Measurements from ENCODE around the gene BACE2. TPM values are rescaled to one million over a fixed set of nuclear protein-coding genes. Genes with fewer than 3 reads are reported as not detected.

The BACE2 gene
- total and polyA plus RNA-seq, 2 of the 4 experiments (the other 2 are of a cell fraction), result 17.0 to 35.5 TPM

DNA sequence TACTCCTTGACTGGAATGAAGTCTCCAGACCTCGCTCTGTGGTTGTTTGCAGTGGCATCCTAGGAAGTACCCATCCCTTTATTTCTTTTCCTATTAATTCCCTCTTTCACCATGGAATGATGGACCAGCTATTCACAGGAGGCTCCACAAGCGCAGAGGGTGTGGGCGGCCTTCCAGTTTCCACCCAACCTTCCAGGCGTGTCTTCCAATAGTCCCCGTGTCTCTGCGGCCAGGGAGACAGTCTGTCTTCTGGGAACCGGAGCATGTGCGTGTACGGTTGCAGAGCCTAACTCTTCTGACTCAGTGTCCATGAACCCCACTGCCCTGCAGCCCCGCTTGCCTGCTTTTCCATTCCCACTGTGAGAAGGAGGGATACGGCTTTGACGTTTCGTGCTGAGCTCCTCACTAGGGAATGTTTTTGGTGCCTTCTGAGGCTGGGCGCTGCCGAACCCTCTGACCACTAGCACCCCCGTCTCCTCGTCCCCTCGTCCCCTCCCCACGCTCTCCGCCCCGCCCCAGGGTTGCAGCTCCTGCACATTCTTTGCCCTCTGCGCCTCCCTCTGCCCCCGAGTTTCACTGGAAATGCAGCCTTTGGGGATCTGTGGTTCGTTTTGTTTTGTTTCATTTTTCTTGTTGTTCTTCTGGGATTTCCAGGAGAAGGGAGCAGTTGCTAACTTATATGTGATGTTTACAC is 122.3 kb downstream of the BACE2 start:
- H4K20me1 ChIP-seq (ENCODE audit: insufficient read depth, low read length), result no peaks in the 10 kb centered on the region
- H3K56ac ChIP-seq (ENCODE audit: extremely low read depth, insufficient read depth, low read length), result no peak overlapping the region
- no peak for DNase-seq
- H2AFZ ChIP-seq (replicated peaks; ENCODE audit: low read length, poor library complexity), result no peak overlapping the region
- CTCF ChIA-PET, result interaction anchor here (0.8 kb wide), 1 partner anchor 259 kb away, joined by 3 read pairs; no protein-coding TSS in a partner anchor
- 83% methylated on average over 2 of the region's 24 CpGs; no CpG with 5 or more reads in 1 of the 2 experiments for WGBS, 2 experiments (ENCODE audit: extremely low coverage in 2 of 2, insufficient read length in 1 of 2)
- H2BK5ac ChIP-seq (ENCODE audit: low read depth, low read length, poor library complexity, severe bottlenecking), result no peak overlapping the region
- no peak overlapping the region for H3K9ac ChIP-seq (ENCODE audit: low read depth, low read length)
- no peak overlapping the region for H3K4me3 ChIP-seq (ENCODE audit: insufficient read depth, low read depth, low read length)
- H3K14ac ChIP-seq (replicated peaks; ENCODE audit: low read depth, low read length), result no peak overlapping the region
- no peak overlapping the region for H3K27ac ChIP-seq (ENCODE audit: insufficient read depth, low read length)
- in situ Hi-C loops (cut with MboI; ENCODE audit: low sequenced_read_pairs), result loop anchor here (25.0 kb wide), 1 partner anchor 497 kb away; no protein-coding TSS in a partner anchor
- H3K4me2 ChIP-seq (ENCODE audit: low read depth, low read length), result no peak overlapping the region; the same call in 1 of the 2 replicates
- no peak overlapping the region for H3K23ac ChIP-seq (ENCODE audit: low read depth, low read length)
- H2AK9ac ChIP-seq (replicated peaks; ENCODE audit: low read depth, low read length, poor library complexity), result no peak overlapping the region
- no peak overlapping the region for H3K18ac ChIP-seq (ENCODE audit: low read depth, low read length)
- H4K5ac ChIP-seq (ENCODE audit: low read depth, low read length), result no peak overlapping the region
- H3K27me3 ChIP-seq (ENCODE audit: control insufficient read depth, insufficient read depth, low read length), result peaks cover 12% of the 10 kb centered on the region
- POLR2A ChIA-PET (ENCODE audit: unreplicated experiment), result no interaction called here
- no peaks in the 10 kb centered on the region for H3K79me1 ChIP-seq (ENCODE audit: low read depth in 1 of 2, low read length in 2 of 2)
- H4K91ac ChIP-seq (ENCODE audit: insufficient read depth, low read depth, low read length), result no peak overlapping the region
- TF ChIP-seq SMC3 (IDR thresholded peaks at IDR 0.05; ENCODE audit: low read depth, low read length) (no peak), ELK1 (IDR thresholded peaks at IDR 0.05; ENCODE audit: borderline replicate concordance, low read depth, low read length) (no peak), CTCF (conservative IDR thresholded peaks at IDR 0.05; ENCODE audit: low read depth, low read length) (no peak), MAFK (IDR thresholded peaks at IDR 0.05; ENCODE audit: low read depth, low read length) (no peak), CHD1 (IDR thresholded peaks at IDR 0.05; ENCODE audit: low read depth, low read length) (no peak), RFX5 (IDR thresholded peaks at IDR 0.05; ENCODE audit: low read depth, low read length) (no peak), BHLHE40 (IDR thresholded peaks at IDR 0.05; ENCODE audit: low read depth, low read length) (no peak), MAZ (IDR thresholded peaks at IDR 0.05; ENCODE audit: borderline replicate concordance, low read depth, low read length) (no peak), RAD21 (IDR thresholded peaks at IDR 0.05; ENCODE audit: low read length) (no peak), FOS (IDR thresholded peaks at IDR 0.05; ENCODE audit: low read depth, low read length) (no peak), MXI1 (IDR thresholded peaks at IDR 0.05; ENCODE audit: borderline replicate concordance, low read depth, low read length) (no peak), POLR2A (IDR thresholded peaks at IDR 0.05; ENCODE audit: low read depth, low read length) (no peak), NFE2L2 (IDR thresholded peaks at IDR 0.05; ENCODE audit: low read depth, low read length) (no peak), RCOR1 (IDR thresholded peaks at IDR 0.05; ENCODE audit: insufficient replicate concordance, low read length) (no peak), CEBPB (IDR thresholded peaks at IDR 0.05; ENCODE audit: low read depth, low read length) (no peak)
- TF ChIP-seq, protein P1, sequence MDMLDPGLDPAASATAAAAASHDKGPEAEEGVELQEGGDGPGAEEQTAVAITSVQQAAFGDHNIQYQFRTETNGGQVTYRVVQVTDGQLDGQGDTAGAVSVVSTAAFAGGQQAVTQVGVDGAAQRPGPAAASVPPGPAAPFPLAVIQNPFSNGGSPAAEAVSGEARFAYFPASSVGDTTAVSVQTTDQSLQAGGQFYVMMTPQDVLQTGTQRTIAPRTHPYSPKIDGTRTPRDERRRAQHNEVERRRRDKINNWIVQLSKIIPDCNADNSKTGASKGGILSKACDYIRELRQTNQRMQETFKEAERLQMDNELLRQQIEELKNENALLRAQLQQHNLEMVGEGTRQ (IDR thresholded peaks at IDR 0.05; ENCODE audit: low read depth, low read length), result no peak
- no peak overlapping the region for H3K4ac ChIP-seq (ENCODE audit: low read depth, low read length)
- no peak for ATAC-seq (ENCODE audit: low read depth)
- no peak overlapping the region for H4K8ac ChIP-seq (ENCODE audit: low read depth in 2 of 2, low read length in 2 of 2)
- no peak overlapping the region for H2BK20ac ChIP-seq (ENCODE audit: low read depth, low read length)
- intact Hi-C loops (cut with micrococcal nuclease), result no loop called here
- H3K36me3 ChIP-seq (ENCODE audit: control insufficient read depth, insufficient read depth, low read length), result no peaks in the 10 kb centered on the region
- no peak overlapping the region for H2BK120ac ChIP-seq (ENCODE audit: low read depth, low read length)
- H3K4me1 ChIP-seq (ENCODE audit: control insufficient read depth, insufficient read depth, low read length), result no peaks in the 10 kb centered on the region
- BruUV-seq (replicated peaks), result no TSS peak
- no peak overlapping the region for H2AK5ac ChIP-seq (ENCODE audit: low read depth, low read length)
- no peaks in the 10 kb centered on the region for H3K9me3 ChIP-seq (ENCODE audit: control insufficient read depth, insufficient read depth, low read length)
- no peaks in the 10 kb centered on the region for H3K9me1 ChIP-seq (ENCODE audit: insufficient read depth, low read length)
- H2BK15ac ChIP-seq (ENCODE audit: low read depth, low read length), result no peak overlapping the region
- dilution Hi-C loops (cut with HindIII; ENCODE audit: low sequenced_read_pairs, unreplicated experiment), result no loop called here

Measured in IMR-90 (cell line).